Testis (tissue), 3 donors: ENCODE data around the gene DAZL. TPM values are rescaled to one million over a fixed set of nuclear protein-coding genes. Genes with fewer than 3 reads are reported as not detected.

Experiments used
- DNase-seq: peaks from one replicate; pipeline ENCODE4 v3.0.0-alpha.2; 2019
- H3K27ac ChIP-seq, 2 donors: fragments of 200-600 bp; sonication (generic); one replicate each; pipeline ENCODE4 v1.5.1; 2019
- H3K27me3 ChIP-seq: fragments of 200-600 bp; sonication (generic); one replicate; pipeline ENCODE4 v1.5.1; 2019
- H3K36me3 ChIP-seq: fragments of 200-600 bp; sonication (generic); one replicate; pipeline ENCODE4 v1.5.1; 2017; ENCODE audit warnings: low read depth; ENCODE audit errors: missing control alignments
- H3K4me1 ChIP-seq: fragments of 200-600 bp; sonication (generic); one replicate; pipeline ENCODE4 v1.5.1; 2019
- H3K4me3 ChIP-seq, 2 donors: fragments of 200-600 bp; sonication (generic); one replicate each; pipeline ENCODE4 v1.5.1; 2017 to 2019
- H3K9me3 ChIP-seq: fragments of 200-600 bp; sonication (generic); one replicate; pipeline ENCODE4 v1.5.1; 2017
- CTCF ChIP-seq, 3 experiments: fragments of 450-650 bp in 2 of 3; fragments of 200-600 bp in 1 of 3; sonication (generic) in 1 of 3; IDR thresholded peaks; one replicate each; pipeline ENCODE4 v1.5.1; 2016 to 2019; ENCODE audit warnings: antibody characterized with exemption in 3 of 3, mild to moderate bottlenecking in 2 of 3, moderate library complexity in 1 of 3
- POLR2A ChIP-seq: fragments of 450-650 bp; IDR thresholded peaks from one replicate; pipeline ENCODE4 v1.6.1; 2017; ENCODE audit warnings: antibody characterized with exemption, mild to moderate bottlenecking, moderate library complexity
- WGBS, 2 donors: methylation state at CpG; one replicate each; pipeline ENCODE4 v1.1.5; 2018; 5-methylcytosine and 5-hydroxymethylcytosine counted together
- intact Hi-C: fragments of 100-400 bp; cut with DNase I; formaldehyde crosslinking; loops from one replicate; pipeline ENCODE4 v1.15.1; 2023; ENCODE audit warnings: low total_unique reads
- polyA plus RNA-seq: library from polyadenylated mRNA; stranded (reverse); fragments of 350-450 nt; fragmentation: Illumina TruSeq; extraction: RNeasy Lipid Tissue Mini Kit (QIAGEN cat#74804); gene quantifications from one replicate; pipeline ENCODE4 v1.2.3, GENCODE V29; 2014; ENCODE audit warnings: low read depth, low replicate concordance; ENCODE audit not compliant: insufficient read depth
- total RNA-seq, 2 donors: library from RNA; depleted of rRNA; stranded (reverse); fragments of >200 nt; gene quantifications; one replicate each; pipeline ENCODE4 v1.2.3, GENCODE V29; 2016

The DAZL gene
- total and polyA plus RNA-seq, 3 donors from 2014 or later: 49.8 to 124 (median 71.5) TPM

GRCh38 chr3:16589867-16590624 lies 15.2 kb downstream of the DAZL start:
- TF ChIP-seq CTCF (IDR thresholded peaks at IDR 0.05): no peak
- H3K36me3 ChIP-seq: no peaks in the 10 kb centered on the region
- no peaks in the 10 kb centered on the region for H3K4me1 ChIP-seq
- DNase-seq: no peak
- intact Hi-C loops: no loop called here
- WGBS, 2 donors: 96 to 97% methylated on average over 6 of the region's 6 CpGs
- H3K9me3 ChIP-seq: no peaks in the 10 kb centered on the region
- no peak overlapping the region for H3K4me3 ChIP-seq
- no peaks in the 10 kb centered on the region for H3K27me3 ChIP-seq
- H3K27ac ChIP-seq: no peak overlapping the region

- no peak overlapping the region for H3K4me3 ChIP-seq
- no peaks in the 10 kb centered on the region for H3K9me3 ChIP-seq
- no peak for DNase-seq
- H3K27ac ChIP-seq: no peak overlapping the region
- no peaks in the 10 kb centered on the region for H3K27me3 ChIP-seq
- intact Hi-C loops: no loop called here
- WGBS, 2 donors: 92 to 100% methylated on average over 1 of the region's 1 CpG
- TF ChIP-seq CTCF (IDR thresholded peaks at IDR 0.05): no peak
- no peak for TF ChIP-seq POLR2A
- H3K36me3 ChIP-seq: no peaks in the 10 kb centered on the region
- H3K4me1 ChIP-seq: no peaks in the 10 kb centered on the region
Observed at GRCh38 chr3:16589120-16589519, 16.1 kb downstream of the DAZL start.

- Histone ChIP-seq H3K4me1 (no peaks in the 10 kb centered on the region), H3K27me3 (no peaks in the 10 kb centered on the region), H3K4me3 (no peak overlapping the region), H3K27ac (no peak overlapping the region), H3K36me3 (no peaks in the 10 kb centered on the region), H3K9me3 (no peaks in the 10 kb centered on the region)
- no peak for TF ChIP-seq POLR2A
- intact Hi-C loops: no loop called here
- DNase-seq: no peak
Observed at GRCh38 chr3:16587681-16588060, 17.6 kb downstream of the DAZL start.

GRCh38 chr3:16587047-16587680 lies 18.1 kb downstream of the DAZL start:
- no peak overlapping the region for H3K27ac ChIP-seq
- DNase-seq: no peak
- TF ChIP-seq CTCF (IDR thresholded peaks at IDR 0.05) (no peak), POLR2A (no peak)
- H3K4me1 ChIP-seq: no peaks in the 10 kb centered on the region
- H3K36me3 ChIP-seq: no peaks in the 10 kb centered on the region
- H3K27me3 ChIP-seq: no peaks in the 10 kb centered on the region
- no peak overlapping the region for H3K4me3 ChIP-seq
- H3K9me3 ChIP-seq: no peaks in the 10 kb centered on the region
- intact Hi-C loops: no loop called here
- WGBS, 2 donors: 77 to 78% methylated on average over 3 of the region's 3 CpGs

GRCh38 chr3:16584880-16585279 lies 20.3 kb downstream of the DAZL start:
- H3K4me3 ChIP-seq: no peak overlapping the region
- H3K9me3 ChIP-seq: no peaks in the 10 kb centered on the region
- H3K27ac ChIP-seq: no peak overlapping the region
- DNase-seq: no peak
- intact Hi-C loops: no loop called here
- TF ChIP-seq CTCF (IDR thresholded peaks at IDR 0.05) (no peak), POLR2A (no peak)
- 78 to 90% methylated on average over 2 of the region's 2 CpGs for WGBS, 2 donors
- no peaks in the 10 kb centered on the region for H3K4me1 ChIP-seq
- H3K36me3 ChIP-seq: no peaks in the 10 kb centered on the region
- H3K27me3 ChIP-seq: no peaks in the 10 kb centered on the region
